GM13977 (cell line): ENCODE measurements around the gene ARID1B.

Experiments
- DNase-seq: peaks from one replicate; pipeline ENCODE4 v3.0.0; 2012; ENCODE audit warnings: low spot score
- CTCF ChIP-seq: IDR thresholded peaks from 2 replicates; pipeline ENCODE4 v1.5.1; 2012; ENCODE audit warnings: mild to moderate bottlenecking, control low read depth; ENCODE audit not compliant: insufficient read depth; ENCODE audit errors: extremely low read depth, missing control alignments
- in situ Hi-C: fragments of 300-500 bp; cut with MboI; formaldehyde crosslinking; loops from one replicate; pipeline ENCODE4 v1.12.0; 2022; ENCODE audit warnings: low sequenced_read_pairs, low pct_unique_long_range_greater_than_20kb, mixed read lengths, inconsistent platforms; ENCODE audit not compliant: unreplicated experiment

Gene ARID1B

GRCh38 chr6:157107571-157107914, 330.4 kb downstream of the ARID1B start:
- TF ChIP-seq CTCF: no peak
- in situ Hi-C loops: no loop called here

GRCh38 chr6:157107915-157108651, 330.9 kb downstream of the ARID1B start:
- DNase-seq: no peak
- TF ChIP-seq CTCF: no peak
- in situ Hi-C loops: no loop called here

More at GRCh38 chr6:157107571-157107914, 330.4 kb downstream of the ARID1B start:
- no peak for DNase-seq

- no peak for TF ChIP-seq CTCF
- in situ Hi-C loops: no loop called here
- no peak for DNase-seq
Observed at GRCh38 chr6:157108923-157109322, 331.7 kb downstream of the ARID1B start.

- DNase-seq: no peak
- TF ChIP-seq CTCF: no peak
- in situ Hi-C loops: no loop called here
Observed at GRCh38 chr6:157110607-157111006, 333.4 kb downstream of the ARID1B start.

GRCh38 chr6:157113389-157113788, 336.2 kb downstream of the ARID1B start:
- in situ Hi-C loops: no loop called here
- no peak for TF ChIP-seq CTCF
- no peak for DNase-seq

- in situ Hi-C loops: no loop called here
- no peak for TF ChIP-seq CTCF
Observed at GRCh38 chr6:157116426-157116825, 339.2 kb downstream of the ARID1B start.

More at GRCh38 chr6:157116426-157116825, 339.2 kb downstream of the ARID1B start:
- no peak for DNase-seq
